Upper lobe of right lung (tissue), 1 donor: ENCODE results near the gene CHRNA10. TPM values are rescaled to one million over a fixed set of nuclear protein-coding genes. Genes with fewer than 3 reads are reported as not detected.

ENCODE experiments used
- ATAC-seq: fragments of 200-7000 bp; cut with Tn5 transposase; one replicate; pipeline ENCODE4 v1.9.1; 2020; ENCODE audit warnings: mild to moderate bottlenecking, moderate library complexity
- DNase-seq: peaks from one replicate; pipeline ENCODE4 v3.0.0-alpha.2; 2020
- H3K27ac ChIP-seq: fragments of 200-600 bp; one replicate; pipeline ENCODE4 v1.8.0; 2022
- H3K27me3 ChIP-seq: fragments of 200-600 bp; one replicate; pipeline ENCODE4 v1.8.0; 2022; ENCODE audit warnings: mild to moderate bottlenecking
- H3K36me3 ChIP-seq: fragments of 200-600 bp; one replicate; pipeline ENCODE4 v1.8.0; 2022
- H3K4me1 ChIP-seq: fragments of 200-600 bp; one replicate; pipeline ENCODE4 v1.8.0; 2022
- H3K4me3 ChIP-seq: fragments of 200-600 bp; one replicate; pipeline ENCODE4 v1.8.0; 2022; ENCODE audit warnings: mild to moderate bottlenecking
- H3K9me3 ChIP-seq: fragments of 200-600 bp; one replicate; pipeline ENCODE4 v1.8.0; 2022
- CTCF ChIP-seq: fragments of 200-600 bp; IDR thresholded peaks from one replicate; pipeline ENCODE4 v1.8.0; 2022; ENCODE audit warnings: antibody characterized with exemption
- intact Hi-C: fragments of 100-400 bp; cut with DNase I; formaldehyde crosslinking; loops from one replicate; pipeline ENCODE4 v1.11.0; 2022
- long read RNA-seq: library from polyadenylated mRNA; unstranded; transcript quantifications from one replicate; pipeline ENCODE4 v2.0.0, GENCODE V29; 2021
- total RNA-seq: library from RNA; stranded (reverse); fragmentation: NEBNext Ultra II Directional; extraction: Animal tissue kit (Norgen Biotek cat#: 25700); gene quantifications from one replicate; pipeline ENCODE4 v1.2.1, GENCODE V29; 2021
- donor health status: DM: no; HTN: yes; CAD: no; lungs with severe emphysema.

The CHRNA10 gene
- 1.2 TPM for total RNA-seq
- long read RNA-seq, result 0 reads

GRCh38 chr11:3671334-3672254 is at the start of gene CHRNA10:
TSS of gene CHRNA10 (minus strand) at chr11:3671384. CDS start at chr11:3671312, 72 bp downstream.
- ATAC-seq, result no peak

GRCh38 chr11:3712274-3712673 is 41.1 kb upstream of the CHRNA10 start:
- Histone ChIP-seq H3K4me1 (no peaks in the 10 kb centered on the region), H3K27ac (no peak overlapping the region), H3K36me3 (peaks cover 81% of the 10 kb centered on the region), H3K27me3 (no peaks in the 10 kb centered on the region), H3K4me3 (no peak overlapping the region), H3K9me3 (no peaks in the 10 kb centered on the region)
- ATAC-seq (no peak), DNase-seq (no peak)
- no peak for TF ChIP-seq CTCF
- intact Hi-C loops, result no loop called here

More at GRCh38 chr11:3671334-3672254, at the start of gene CHRNA10:
- TF ChIP-seq CTCF, result no peak
- H3K27me3 ChIP-seq, result no peaks in the 10 kb centered on the region
- H3K4me3 ChIP-seq, result no peak within 1 kb of the TSS
- no peak within 1 kb of the TSS for H3K27ac ChIP-seq
- peaks cover 75% of the 10 kb centered on the region for H3K36me3 ChIP-seq
- H3K4me1 ChIP-seq, result no peaks in the 10 kb centered on the region
- DNase-seq, result no peak
- intact Hi-C loops, result no loop called here
- no peaks in the 10 kb centered on the region for H3K9me3 ChIP-seq

GRCh38 chr11:3710485-3711259 is 39.5 kb upstream of the CHRNA10 start:
- no peaks in the 10 kb centered on the region for H3K4me1 ChIP-seq
- peaks cover 80% of the 10 kb centered on the region for H3K36me3 ChIP-seq
- no peak overlapping the region for H3K4me3 ChIP-seq
- ATAC-seq (no peak), DNase-seq (no peak)
- H3K27ac ChIP-seq, result no peak overlapping the region
- H3K9me3 ChIP-seq, result no peaks in the 10 kb centered on the region
- intact Hi-C loops, result no loop called here
- no peak for TF ChIP-seq CTCF
- H3K27me3 ChIP-seq, result no peaks in the 10 kb centered on the region

- intact Hi-C loops, result no loop called here
- no peaks in the 10 kb centered on the region for H3K4me1 ChIP-seq
- no peak for DNase-seq
- no peaks in the 10 kb centered on the region for H3K9me3 ChIP-seq
- no peaks in the 10 kb centered on the region for H3K27me3 ChIP-seq
- TF ChIP-seq CTCF, result no peak
- peaks cover 80% of the 10 kb centered on the region for H3K36me3 ChIP-seq
- ATAC-seq, result no peak
- H3K27ac ChIP-seq, result no peak overlapping the region
- H3K4me3 ChIP-seq, result no peak overlapping the region
Measured at GRCh38 chr11:3709977-3710376, 38.8 kb upstream of the CHRNA10 start.

GRCh38 chr11:3707176-3707575 is 36.0 kb upstream of the CHRNA10 start:
- no peak for TF ChIP-seq CTCF
- intact Hi-C loops, result no loop called here
- H3K36me3 ChIP-seq, result peaks cover 80% of the 10 kb centered on the region

More at GRCh38 chr11:3707176-3707575, 36.0 kb upstream of the CHRNA10 start:
- DNase-seq, result no peak
- no peak overlapping the region for H3K27ac ChIP-seq
- H3K4me3 ChIP-seq, result no peak overlapping the region
- no peaks in the 10 kb centered on the region for H3K9me3 ChIP-seq
- H3K27me3 ChIP-seq, result no peaks in the 10 kb centered on the region
- no peaks in the 10 kb centered on the region for H3K4me1 ChIP-seq
- no peak for ATAC-seq
